Mucosa of stomach (tissue), 1 donor: ENCODE data around the gene ZNF248.

Source experiments
- H3K27me3 ChIP-seq: one replicate; pipeline ENCODE4 v1.7.0; 2013; ENCODE audit warnings: mild to moderate bottlenecking, low read length; ENCODE audit not compliant: control insufficient read depth, insufficient read depth
- H3K36me3 ChIP-seq: one replicate; pipeline ENCODE4 v1.7.0; 2013; ENCODE audit warnings: low read length; ENCODE audit not compliant: control insufficient read depth, insufficient read depth
- H3K4me1 ChIP-seq: one replicate; pipeline ENCODE4 v1.7.0; 2013; ENCODE audit warnings: mild to moderate bottlenecking, low read length; ENCODE audit not compliant: control insufficient read depth, insufficient read depth
- H3K4me3 ChIP-seq: one replicate; pipeline ENCODE4 v1.7.0; 2013; ENCODE audit warnings: low read length
- H3K9ac ChIP-seq: one replicate; pipeline ENCODE4 v1.7.0; 2013; ENCODE audit warnings: mild to moderate bottlenecking, low read length, moderate library complexity
- H3K9me3 ChIP-seq: one replicate; pipeline ENCODE4 v1.7.0; 2013; ENCODE audit warnings: mild to moderate bottlenecking, low read length, moderate library complexity; ENCODE audit not compliant: control insufficient read depth
- donor health status: Pancreatic carcinoma.

Gene ZNF248

GRCh38 chr10:37813763-37814162, 43.6 kb downstream of the ZNF248 start:
- Histone ChIP-seq H3K4me3 (no peak overlapping the region), H3K9me3 (no peaks in the 10 kb centered on the region)

GRCh38 chr10:37812290-37812689, 45.1 kb downstream of the ZNF248 start:
- Histone ChIP-seq H3K9me3 (no peaks in the 10 kb centered on the region), H3K9ac (no peak overlapping the region), H3K27me3 (no peaks in the 10 kb centered on the region), H3K4me1 (no peaks in the 10 kb centered on the region), H3K4me3 (no peak overlapping the region), H3K36me3 (no peaks in the 10 kb centered on the region)

More at GRCh38 chr10:37813763-37814162, 43.6 kb downstream of the ZNF248 start:
- no peaks in the 10 kb centered on the region for H3K27me3 ChIP-seq
- H3K9ac ChIP-seq, result no peak overlapping the region
- H3K36me3 ChIP-seq, result no peaks in the 10 kb centered on the region
- H3K4me1 ChIP-seq, result no peaks in the 10 kb centered on the region

DNA sequence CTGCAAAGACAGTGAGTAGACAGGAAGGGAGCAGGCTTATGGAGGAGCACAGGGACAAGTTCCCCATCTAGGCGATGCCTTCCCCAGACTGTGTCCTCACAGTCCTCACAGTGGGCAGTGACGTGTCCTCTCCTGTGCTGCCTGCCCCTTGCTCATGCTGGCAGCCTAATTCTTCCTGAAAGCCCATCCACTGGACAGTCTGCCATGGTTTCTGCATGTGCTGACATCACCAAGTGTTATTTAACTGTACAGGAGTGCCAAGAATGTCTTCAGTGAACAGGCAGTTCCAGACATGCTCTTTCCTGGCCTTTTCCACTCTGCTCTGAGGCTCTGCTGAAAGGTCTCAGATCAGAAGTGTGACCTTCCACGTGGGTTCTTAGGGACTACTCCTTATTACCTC, 54.1 kb downstream of the ZNF248 start:
- no peaks in the 10 kb centered on the region for H3K9me3 ChIP-seq
- H3K4me3 ChIP-seq, result no peak overlapping the region
- no peak overlapping the region for H3K9ac ChIP-seq
- no peaks in the 10 kb centered on the region for H3K36me3 ChIP-seq
- no peaks in the 10 kb centered on the region for H3K4me1 ChIP-seq
- H3K27me3 ChIP-seq, result no peaks in the 10 kb centered on the region

- no peaks in the 10 kb centered on the region for H3K4me1 ChIP-seq
- no peak overlapping the region for H3K9ac ChIP-seq
- H3K27me3 ChIP-seq, result no peaks in the 10 kb centered on the region
- no peaks in the 10 kb centered on the region for H3K9me3 ChIP-seq
- no peak overlapping the region for H3K4me3 ChIP-seq
- H3K36me3 ChIP-seq, result no peaks in the 10 kb centered on the region
Measured at GRCh38 chr10:37801557-37801956, 55.9 kb downstream of the ZNF248 start.

GRCh38 chr10:37794305-37794976, 63.0 kb downstream of the ZNF248 start:
- no peaks in the 10 kb centered on the region for H3K9me3 ChIP-seq
- no peak overlapping the region for H3K9ac ChIP-seq
- H3K4me3 ChIP-seq, result no peak overlapping the region

GRCh38 chr10:37789590-37789989, 67.8 kb downstream of the ZNF248 start:
- Histone ChIP-seq H3K9ac (no peak overlapping the region), H3K9me3 (no peaks in the 10 kb centered on the region), H3K27me3 (no peaks in the 10 kb centered on the region), H3K4me1 (no peaks in the 10 kb centered on the region), H3K36me3 (no peaks in the 10 kb centered on the region), H3K4me3 (no peak overlapping the region)

More at GRCh38 chr10:37794305-37794976, 63.0 kb downstream of the ZNF248 start:
- no peaks in the 10 kb centered on the region for H3K4me1 ChIP-seq
- H3K36me3 ChIP-seq, result no peaks in the 10 kb centered on the region
- no peaks in the 10 kb centered on the region for H3K27me3 ChIP-seq

- Histone ChIP-seq H3K27me3 (no peaks in the 10 kb centered on the region), H3K36me3 (no peaks in the 10 kb centered on the region), H3K4me3 (no peak overlapping the region), H3K9me3 (no peaks in the 10 kb centered on the region), H3K9ac (no peak overlapping the region), H3K4me1 (no peaks in the 10 kb centered on the region)
Measured at GRCh38 chr10:37784678-37785077, 72.7 kb downstream of the ZNF248 start.

DNA sequence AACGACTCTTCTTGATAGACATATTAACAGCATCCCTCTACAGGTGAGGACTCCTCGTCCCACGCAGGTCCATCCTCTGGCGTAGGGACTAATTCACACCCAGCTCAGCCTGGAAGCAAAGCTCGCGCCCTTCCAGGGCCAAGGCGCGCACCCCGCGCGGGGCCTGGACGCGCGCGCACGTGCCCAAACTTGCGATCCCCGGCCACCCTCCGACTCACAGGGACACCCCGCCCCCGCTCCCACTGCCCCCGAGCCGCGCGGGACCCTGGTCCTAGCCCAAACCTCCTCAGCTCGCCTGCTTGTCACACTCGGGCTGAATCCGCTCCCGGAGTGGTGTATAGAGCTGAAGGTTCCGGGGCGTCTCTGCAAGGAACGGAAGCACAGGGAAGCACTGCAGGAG, 76.9 kb downstream of the ZNF248 start:
- Histone ChIP-seq H3K36me3 (no peaks in the 10 kb centered on the region), H3K9me3 (no peaks in the 10 kb centered on the region), H3K9ac (no peak overlapping the region), H3K4me3 (no peak overlapping the region), H3K4me1 (no peaks in the 10 kb centered on the region), H3K27me3 (no peaks in the 10 kb centered on the region)

DNA sequence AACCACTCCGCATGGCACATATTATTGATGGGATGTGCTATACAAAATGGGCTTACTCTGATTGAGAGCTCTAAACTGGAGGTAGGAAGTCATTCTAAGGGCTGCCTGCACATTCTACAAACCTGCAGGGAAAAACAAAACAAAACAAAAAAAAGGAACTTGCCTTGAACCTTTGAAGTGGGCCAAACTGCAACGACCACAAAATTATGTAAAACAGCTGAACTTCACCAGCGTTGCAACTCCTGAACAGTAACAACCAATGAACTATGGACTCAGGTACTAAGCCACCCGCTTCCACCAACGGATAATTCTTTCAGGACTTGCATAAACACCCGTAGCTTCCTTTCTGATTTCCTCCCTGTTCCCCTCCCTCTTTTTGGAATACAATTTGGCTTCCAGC, 80.4 kb downstream of the ZNF248 start:
- Histone ChIP-seq H3K36me3 (no peaks in the 10 kb centered on the region), H3K9ac (no peak overlapping the region), H3K9me3 (no peaks in the 10 kb centered on the region), H3K4me3 (no peak overlapping the region), H3K27me3 (no peaks in the 10 kb centered on the region), H3K4me1 (no peaks in the 10 kb centered on the region)

GRCh38 chr10:37775612-37776011, 81.8 kb downstream of the ZNF248 start:
- Histone ChIP-seq H3K9ac (no peak overlapping the region), H3K4me1 (no peaks in the 10 kb centered on the region), H3K36me3 (no peaks in the 10 kb centered on the region), H3K4me3 (no peak overlapping the region), H3K27me3 (no peaks in the 10 kb centered on the region), H3K9me3 (no peaks in the 10 kb centered on the region)

- Histone ChIP-seq H3K9ac (no peak overlapping the region), H3K4me1 (no peaks in the 10 kb centered on the region)
Measured at GRCh38 chr10:37774351-37774750, 83.1 kb downstream of the ZNF248 start.

GRCh38 chr10:37765216-37765615, 92.2 kb downstream of the ZNF248 start:
- H3K36me3 ChIP-seq, result no peaks in the 10 kb centered on the region
- H3K9ac ChIP-seq, result no peak overlapping the region
- no peak overlapping the region for H3K4me3 ChIP-seq
- H3K4me1 ChIP-seq, result no peaks in the 10 kb centered on the region
- no peaks in the 10 kb centered on the region for H3K27me3 ChIP-seq
- no peaks in the 10 kb centered on the region for H3K9me3 ChIP-seq

More at GRCh38 chr10:37774351-37774750, 83.1 kb downstream of the ZNF248 start:
- H3K36me3 ChIP-seq, result no peaks in the 10 kb centered on the region
- no peaks in the 10 kb centered on the region for H3K27me3 ChIP-seq
- H3K9me3 ChIP-seq, result no peaks in the 10 kb centered on the region
- H3K4me3 ChIP-seq, result no peak overlapping the region

GRCh38 chr10:37763132-37763531, 94.3 kb downstream of the ZNF248 start:
- no peak overlapping the region for H3K9ac ChIP-seq
- no peaks in the 10 kb centered on the region for H3K36me3 ChIP-seq
- H3K27me3 ChIP-seq, result no peaks in the 10 kb centered on the region
- no peaks in the 10 kb centered on the region for H3K9me3 ChIP-seq
- no peak overlapping the region for H3K4me3 ChIP-seq
- H3K4me1 ChIP-seq, result no peaks in the 10 kb centered on the region
